H1 (cell line): ENCODE measurements around the gene WRAP73. TPM values are rescaled to one million over a fixed set of nuclear protein-coding genes. Genes with fewer than 3 reads are reported as not detected.
A peak's percentile ranks its signal among the peaks of the same experiment; 100 is the strongest.
"Not testable (repeated sequence)": the region's sequence is repeated elsewhere in the genome, so short reads cannot be mapped to it uniquely, and the experiment has no call there.

Source experiments
- CTCF ChIA-PET: fragments of 300-600 bp; sonication (Branson Sonifier 250); formaldehyde crosslinking; loops from one replicate; lab custom pipeline; 2021; ENCODE audit not compliant: partially characterized antibody; lab: Charles Lee
- POLR2A ChIA-PET: fragments of 300-600 bp; sonication (Branson Sonifier 250); formaldehyde crosslinking; loops from one replicate; lab custom pipeline; 2021; ENCODE audit warnings: inconsistent platforms; ENCODE audit not compliant: partially characterized antibody; lab: Charles Lee
- DNase-seq, 2 experiments: peaks; one replicate each; pipeline versions ENCODE4 v3.0.0 to v3.0.0-alpha.2; 2010 to 2022; ENCODE audit warnings: low spot score in 2 of 2, low read depth in 1 of 2, mixed read lengths in 1 of 2
- FAIRE-seq: peaks from 2 replicates; lab custom pipeline; 2011; peaks lifted over from hg19 to GRCh38; lab: Jason Lieb, UNC
- H2AFZ ChIP-seq: 2 replicates; pipeline ENCODE4 v1.8.1; 2012; ENCODE audit warnings: low read length, inconsistent platforms
- H2AK5ac ChIP-seq: 2 replicates; pipeline ENCODE4 v1.6.1; 2013; ENCODE audit warnings: low read depth, low read length
- H2BK120ac ChIP-seq: replicated peaks from 2 replicates; pipeline ENCODE3; 2013; ENCODE audit warnings: low read depth, low read length, inconsistent platforms
- H2BK12ac ChIP-seq: 2 replicates; pipeline ENCODE4 v1.6.1; 2013; ENCODE audit warnings: low read depth, low read length
- H2BK15ac ChIP-seq: 2 replicates; pipeline ENCODE4 v1.6.1; 2013; ENCODE audit warnings: low read length
- H2BK20ac ChIP-seq: 2 replicates; pipeline ENCODE4 v1.6.1; 2013; ENCODE audit warnings: low read length
- H2BK5ac ChIP-seq: 2 replicates; pipeline ENCODE4 v1.6.1; 2013; ENCODE audit warnings: low read depth, low read length
- H3K14ac ChIP-seq: 2 replicates; pipeline ENCODE4 v1.6.1; 2013; ENCODE audit warnings: inconsistent platforms; ENCODE audit not compliant: insufficient read length
- H3K18ac ChIP-seq: 2 replicates; pipeline ENCODE4 v1.6.1; 2013; ENCODE audit warnings: low read length; ENCODE audit errors: extremely low read depth
- H3K23ac ChIP-seq: 2 replicates; pipeline ENCODE4 v1.6.1; 2013; ENCODE audit warnings: inconsistent platforms; ENCODE audit not compliant: insufficient read length
- H3K23me2 ChIP-seq: 2 replicates; pipeline ENCODE4 v1.6.1; 2013; ENCODE audit warnings: low read depth, low read length
- H3K27ac ChIP-seq: 2 replicates; pipeline ENCODE4 v1.6.1; 2011; ENCODE audit warnings: low read depth, low read length, inconsistent platforms
- H3K27me3 ChIP-seq, 4 experiments: replicated peaks in 1 of 4; 1 replicate in 1 of 4; 2 replicates in 3 of 4; pipeline versions ENCODE4 v1.6.1 to v1.8.1; 2011 to 2013; ENCODE audit warnings: low read length in 3 of 4, mild to moderate bottlenecking in 3 of 4, inconsistent platforms in 2 of 4, mixed read lengths in 2 of 4, moderate library complexity in 1 of 4; ENCODE audit not compliant: control insufficient read depth in 3 of 4, insufficient read depth in 3 of 4; ENCODE audit errors: extremely low read depth in 1 of 4
- H3K36me3 ChIP-seq, 4 experiments: 2 replicates each; pipeline versions ENCODE4 v1.6.1 to v1.8.1; 2011 to 2013; ENCODE audit warnings: mild to moderate bottlenecking in 4 of 4, low read length in 3 of 4, moderate library complexity in 2 of 4, control low read depth in 1 of 4, inconsistent platforms in 1 of 4; ENCODE audit not compliant: insufficient read depth in 4 of 4, control insufficient read depth in 2 of 4
- H3K4ac ChIP-seq: replicated peaks from 2 replicates; pipeline ENCODE3; 2013; ENCODE audit warnings: low read length, low read depth, mixed read lengths, inconsistent platforms; ENCODE audit not compliant: insufficient read length
- H3K4me1 ChIP-seq, 4 experiments: replicated peaks in 1 of 4; 1 replicate in 1 of 4; 2 replicates in 3 of 4; pipeline versions ENCODE4 v1.6.1 to v1.8.1; 2011 to 2013; ENCODE audit warnings: low read length in 3 of 4, inconsistent platforms in 2 of 4, mixed read lengths in 1 of 4; ENCODE audit not compliant: insufficient read depth in 4 of 4, control insufficient read depth in 3 of 4
- H3K4me2 ChIP-seq, 2 experiments: 2 replicates each; pipeline versions ENCODE4 v1.6.1 to v1.8.1; 2011 to 2013; ENCODE audit warnings: low read depth in 2 of 2, low read length in 2 of 2, control low read depth in 1 of 2, inconsistent platforms in 1 of 2, mild to moderate bottlenecking in 1 of 2; ENCODE audit not compliant: insufficient read depth in 1 of 2
- H3K4me3 ChIP-seq, 4 experiments: fragments of 200-600, 300-600 bp in 1 of 4; sonication (generic), shearing (Covaris generic), sonication (Bioruptor Twin) in 1 of 4; 2 replicates each; pipeline versions ENCODE4 v1.5.1 to v1.8.1; 2011 to 2016; ENCODE audit warnings: low read length in 4 of 4, low read depth in 3 of 4, control low read depth in 2 of 4, inconsistent platforms in 2 of 4, mild to moderate bottlenecking in 2 of 4, mixed read lengths in 1 of 4, moderate library complexity in 1 of 4; ENCODE audit not compliant: insufficient read depth in 2 of 4; ENCODE audit errors: extremely low read depth in 1 of 4
- H3K56ac ChIP-seq: replicated peaks from 2 replicates; pipeline ENCODE3; 2013; ENCODE audit warnings: low read depth, mild to moderate bottlenecking, mixed read lengths, low read length, inconsistent platforms; ENCODE audit not compliant: insufficient read length
- H3K79me1 ChIP-seq: 2 replicates; pipeline ENCODE4 v1.6.1; 2013; ENCODE audit warnings: low read depth, low read length, control low read depth
- H3K79me2 ChIP-seq, 2 experiments: 2 replicates each; pipeline versions ENCODE4 v1.6.1 to v1.8.1; 2012 to 2013; ENCODE audit warnings: low read length in 2 of 2, mild to moderate bottlenecking in 2 of 2, inconsistent platforms in 1 of 2; ENCODE audit not compliant: insufficient read depth in 2 of 2, control insufficient read depth in 1 of 2
- H3K9ac ChIP-seq, 4 experiments: replicated peaks in 1 of 4; 1 replicate in 1 of 4; 2 replicates in 3 of 4; pipeline versions ENCODE4 v1.6.1 to v1.8.1; 2011 to 2013; ENCODE audit warnings: low read depth in 3 of 4, low read length in 3 of 4, control low read depth in 2 of 4, mild to moderate bottlenecking in 2 of 4, moderate library complexity in 2 of 4, inconsistent platforms in 1 of 4; ENCODE audit errors: extremely low read depth in 1 of 4
- H3K9me3 ChIP-seq, 2 experiments: 2 replicates each; pipeline versions ENCODE4 v1.6.1 to v1.8.1; 2012 to 2013; ENCODE audit warnings: mild to moderate bottlenecking in 2 of 2, moderate library complexity in 2 of 2, control low read depth in 1 of 2, inconsistent platforms in 1 of 2, low read depth in 1 of 2, low read length in 1 of 2, mixed read lengths in 1 of 2; ENCODE audit not compliant: insufficient read depth in 2 of 2
- H4K20me1 ChIP-seq, 2 experiments: replicated peaks in 1 of 2; 2 replicates each; pipeline versions ENCODE3 to v1.8.1; 2011 to 2013; ENCODE audit warnings: inconsistent platforms in 2 of 2, low read length in 2 of 2, mild to moderate bottlenecking in 1 of 2; ENCODE audit not compliant: insufficient read depth in 2 of 2, control insufficient read depth in 1 of 2
- H4K5ac ChIP-seq: 2 replicates; pipeline ENCODE4 v1.6.1; 2013; ENCODE audit warnings: low read length, low read depth, mixed read lengths, inconsistent platforms; ENCODE audit not compliant: insufficient read length
- H4K8ac ChIP-seq: 2 replicates; pipeline ENCODE4 v1.8.0; 2013; ENCODE audit warnings: mild to moderate bottlenecking, moderate library complexity, low read length, inconsistent platforms; ENCODE audit not compliant: insufficient read depth; ENCODE audit errors: extremely low read depth
- H4K91ac ChIP-seq: replicated peaks from 2 replicates; pipeline ENCODE3; 2013; ENCODE audit warnings: low read length, mixed read lengths, inconsistent platforms; ENCODE audit not compliant: insufficient read length
- RAD21 ChIP-seq, 2 experiments: IDR thresholded peaks in 1 of 2; conservative IDR thresholded peaks in 1 of 2; 2 replicates each; pipeline ENCODE4 v1.6.1; 2011; ENCODE audit warnings: low read depth in 2 of 2, low read length in 2 of 2, improper control_type of control experiment in 1 of 2, inconsistent platforms in 1 of 2, mild to moderate bottlenecking in 1 of 2, moderate library complexity in 1 of 2
- WGBS, 2 experiments: shearing (Covaris generic) in 1 of 2; methylation state at CpG; one replicate each; pipeline versions ENCODE4 v1.1.6 to v1.1.7; 2013 to 2015; ENCODE audit warnings: low lambda C conversion rate in 2 of 2, mixed read lengths in 2 of 2, inconsistent platforms in 1 of 2, low coverage in 1 of 2, missing lambda C conversion rate in 1 of 2; ENCODE audit not compliant: insufficient replicate concordance in 2 of 2, insufficient coverage in 1 of 2, insufficient read length in 1 of 2; ENCODE audit errors: extremely low coverage in 1 of 2, missing lambda C conversion rate in 1 of 2; 5-methylcytosine and 5-hydroxymethylcytosine counted together
- polyA plus RNA-seq, 7 experiments: library from polyadenylated mRNA; depleted of rRNA in 3 of 7; stranded (reverse) in 5 of 7; unstranded in 2 of 7; fragments of >200 nt in 5 of 7; fragments of 200-250 nt in 2 of 7; gene quantifications; 1 replicate in 5 of 7; 2 replicates in 1 of 7; 4 replicates in 1 of 7; pipeline versions ENCODE4 v1.2.1 to v1.2.3, GENCODE V29; 2011 to 2013; ENCODE audit warnings: missing spikeins in 2 of 7, mixed read lengths in 2 of 7
- total RNA-seq: library from RNA; stranded (reverse); fragmentation: NEBNext Ultra II Directional; extraction: Animal tissue kit (Norgen Biotek cat#: 25700); gene quantifications from 2 replicates; pipeline ENCODE4 v1.2.1, GENCODE V29; 2021
- TF ChIP-seq, protein P1 (sequence below), 3 experiments: IDR thresholded peaks; 1 replicate in 2 of 3; 2 replicates in 1 of 3; pipeline versions ENCODE4 v1.5.1 to v1.6.1; 2011; ENCODE audit warnings: low read length in 3 of 3, mild to moderate bottlenecking in 3 of 3, inconsistent platforms in 2 of 3, low read depth in 1 of 3, moderate library complexity in 1 of 3; ENCODE audit not compliant: insufficient read depth in 1 of 3; ENCODE audit errors: control extremely low read depth in 1 of 3

The WRAP73 gene
- total and polyA plus RNA-seq, 2 of the 8 experiments (the other 6 are each of a cell fraction or from before 2014, with no cell fraction given), result 30.3 to 50.7 TPM

DNA sequence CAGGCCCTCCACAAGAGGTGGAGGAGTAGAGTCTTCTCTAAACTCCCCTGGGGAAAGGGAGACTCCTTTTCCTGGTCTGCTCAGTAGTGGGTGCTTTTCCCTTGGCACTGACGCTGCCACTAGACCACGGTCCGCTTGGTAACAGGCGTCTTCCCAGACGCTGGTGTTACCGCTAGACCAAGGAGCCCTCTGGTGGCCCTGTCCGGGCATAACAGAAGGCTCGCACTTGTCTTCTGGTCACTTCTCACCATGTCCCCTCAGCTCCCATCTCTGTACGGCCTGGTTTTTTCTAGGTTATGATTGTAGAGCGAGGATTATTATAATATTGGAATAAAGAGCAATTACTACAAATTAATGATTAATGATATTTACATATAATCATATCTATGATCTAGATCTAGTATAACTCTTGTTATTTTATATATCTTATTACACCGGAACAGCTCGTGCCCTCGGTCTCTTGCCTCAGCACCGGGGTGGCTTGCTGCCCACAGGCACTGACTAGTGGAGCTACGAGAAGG, 28.7 kb downstream of the WRAP73 start:
- not testable (repeated sequence) for H2BK5ac ChIP-seq, FAIRE-seq, H3K4me2 ChIP-seq

More for the DNA sequence above, 28.7 kb downstream of the WRAP73 start:
- WGBS, 2 experiments, result 44% methylated on average over 15 of the region's 15 CpGs; no CpG with 5 or more reads in 1 of the 2 experiments
- TF ChIP-seq, protein P1, sequence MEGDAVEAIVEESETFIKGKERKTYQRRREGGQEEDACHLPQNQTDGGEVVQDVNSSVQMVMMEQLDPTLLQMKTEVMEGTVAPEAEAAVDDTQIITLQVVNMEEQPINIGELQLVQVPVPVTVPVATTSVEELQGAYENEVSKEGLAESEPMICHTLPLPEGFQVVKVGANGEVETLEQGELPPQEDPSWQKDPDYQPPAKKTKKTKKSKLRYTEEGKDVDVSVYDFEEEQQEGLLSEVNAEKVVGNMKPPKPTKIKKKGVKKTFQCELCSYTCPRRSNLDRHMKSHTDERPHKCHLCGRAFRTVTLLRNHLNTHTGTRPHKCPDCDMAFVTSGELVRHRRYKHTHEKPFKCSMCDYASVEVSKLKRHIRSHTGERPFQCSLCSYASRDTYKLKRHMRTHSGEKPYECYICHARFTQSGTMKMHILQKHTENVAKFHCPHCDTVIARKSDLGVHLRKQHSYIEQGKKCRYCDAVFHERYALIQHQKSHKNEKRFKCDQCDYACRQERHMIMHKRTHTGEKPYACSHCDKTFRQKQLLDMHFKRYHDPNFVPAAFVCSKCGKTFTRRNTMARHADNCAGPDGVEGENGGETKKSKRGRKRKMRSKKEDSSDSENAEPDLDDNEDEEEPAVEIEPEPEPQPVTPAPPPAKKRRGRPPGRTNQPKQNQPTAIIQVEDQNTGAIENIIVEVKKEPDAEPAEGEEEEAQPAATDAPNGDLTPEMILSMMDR (IDR thresholded peaks at IDR 0.05; ENCODE audit: control extremely low read depth in 1 of 3, insufficient read depth in 1 of 3, low read depth in 1 of 3, low read length in 3 of 3), result peak in 2 of 3 experiments; percentile 48 to 51; a peak in 3 of 4 replicates
- TF ChIP-seq RAD21 (IDR thresholded peaks at IDR 0.05 in 1 of 2, conservative IDR thresholded peaks at IDR 0.05 in 1 of 2; ENCODE audit: low read depth in 2 of 2, low read length in 2 of 2), result peak; percentile 47 to 56
- H2BK15ac ChIP-seq, H4K20me1 ChIP-seq, H3K9me3 ChIP-seq, H4K8ac ChIP-seq, H2BK12ac ChIP-seq, H2BK20ac ChIP-seq, H4K91ac ChIP-seq, H3K27ac ChIP-seq, H3K9ac ChIP-seq, H3K18ac ChIP-seq, H3K14ac ChIP-seq, H3K4ac ChIP-seq, H4K5ac ChIP-seq, H2BK120ac ChIP-seq, H3K4me3 ChIP-seq, H3K23ac ChIP-seq, H3K27me3 ChIP-seq, H3K36me3 ChIP-seq, H3K79me1 ChIP-seq, DNase-seq, H3K79me2 ChIP-seq, H3K56ac ChIP-seq, H2AK5ac ChIP-seq, H2AFZ ChIP-seq: not testable (repeated sequence)
- ChIA-PET POLR2A (interaction anchor here (1.6 kb wide), 1 partner anchor 13 kb away, joined by 5 read pairs; no protein-coding TSS in a partner anchor), CTCF (interaction anchor here (0.7 to 6.7 kb wide), 44 partner anchors 9 to 478 kb away, joined by 3 to 148 read pairs (median 5); partner anchors contain the start of gene MEGF6)
- H3K4me1 ChIP-seq, result peaks cover 0 to 14% (median 3%) of the 10 kb centered on the region in 4 experiments; a peak in 6 of 7 replicates
- peaks cover 11% of the 10 kb centered on the region for H3K23me2 ChIP-seq
